T-helper 17 cell (primary cell): ENCODE measurements around the gene GBE1. TPM values are rescaled to one million over a fixed set of nuclear protein-coding genes. Genes with fewer than 3 reads are reported as not detected.

Experiments used
- ATAC-seq: fragments of 150-1000 bp; cut with Tn5 transposase; 2 replicates; pipeline ENCODE4 v1.10.0; 2021; ENCODE audit warnings: mild to moderate bottlenecking, moderate library complexity
- DNase-seq, 3 donors: peaks; one replicate each; pipeline versions ENCODE4 v3.0.0 to v3.0.0-alpha.2; 2020 to 2021
- H3K9me3 ChIP-seq: one replicate; pipeline ENCODE4 v1.7.0; 2013; ENCODE audit warnings: low read length, mild to moderate bottlenecking; ENCODE audit not compliant: control insufficient read depth, poor library complexity, severe bottlenecking
- H3K27ac Mint-ChIP-seq: one replicate; pipeline ENCODE4 v1.8.0; 2022; ENCODE audit warnings: mild to moderate bottlenecking, moderate library complexity, mixed read lengths
- H3K27me3 Mint-ChIP-seq: one replicate; pipeline ENCODE4 v1.8.0; 2022; ENCODE audit warnings: mixed read lengths
- H3K36me3 Mint-ChIP-seq: one replicate; pipeline ENCODE4 v1.8.0; 2022; ENCODE audit warnings: low read depth, mixed read lengths
- H3K4me1 Mint-ChIP-seq: one replicate; pipeline ENCODE4 v1.8.0; 2022; ENCODE audit warnings: mild to moderate bottlenecking, mixed read lengths
- H3K4me3 Mint-ChIP-seq: one replicate; pipeline ENCODE4 v1.8.0; 2022; ENCODE audit warnings: mild to moderate bottlenecking, moderate library complexity, mixed read lengths
- total RNA-seq, 4 donors: library from RNA in 2 of 4; stranded (reverse) in 2 of 4; gene quantifications; one replicate each; pipeline ENCODE4 v1.2.3 and lab custom pipeline; 2022 to 2026

Gene GBE1
- total RNA-seq, 2 donors from 2014 or later: 8.0 to 8.6 TPM

DNA sequence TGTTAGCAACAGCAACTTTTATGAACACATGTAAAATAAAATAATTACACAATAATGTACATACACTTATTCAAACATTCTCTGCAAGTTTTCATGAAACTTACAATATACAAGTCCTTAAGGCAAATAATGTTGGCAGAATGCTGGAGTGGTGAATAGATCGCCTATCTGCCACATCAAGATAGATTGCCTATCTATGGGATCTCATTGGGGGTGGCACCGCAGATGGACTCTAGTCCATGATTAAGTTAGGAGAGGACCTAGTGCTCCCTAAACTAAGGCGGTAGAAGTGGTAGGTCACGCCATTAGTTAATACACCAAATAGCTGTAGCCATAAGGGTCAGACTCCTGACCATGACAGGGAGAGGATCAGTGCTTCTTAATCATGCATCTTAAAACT is 315.7 kb downstream of the GBE1 start:
- no peaks in the 10 kb centered on the region for H3K4me1 Mint-ChIP-seq
- no peak for ATAC-seq
- no peaks in the 10 kb centered on the region for H3K36me3 Mint-ChIP-seq
- H3K4me3 Mint-ChIP-seq: no peak overlapping the region
- no peaks in the 10 kb centered on the region for H3K9me3 ChIP-seq
- no peak for DNase-seq
- no peak overlapping the region for H3K27ac Mint-ChIP-seq
- H3K27me3 Mint-ChIP-seq: no peaks in the 10 kb centered on the region

DNA sequence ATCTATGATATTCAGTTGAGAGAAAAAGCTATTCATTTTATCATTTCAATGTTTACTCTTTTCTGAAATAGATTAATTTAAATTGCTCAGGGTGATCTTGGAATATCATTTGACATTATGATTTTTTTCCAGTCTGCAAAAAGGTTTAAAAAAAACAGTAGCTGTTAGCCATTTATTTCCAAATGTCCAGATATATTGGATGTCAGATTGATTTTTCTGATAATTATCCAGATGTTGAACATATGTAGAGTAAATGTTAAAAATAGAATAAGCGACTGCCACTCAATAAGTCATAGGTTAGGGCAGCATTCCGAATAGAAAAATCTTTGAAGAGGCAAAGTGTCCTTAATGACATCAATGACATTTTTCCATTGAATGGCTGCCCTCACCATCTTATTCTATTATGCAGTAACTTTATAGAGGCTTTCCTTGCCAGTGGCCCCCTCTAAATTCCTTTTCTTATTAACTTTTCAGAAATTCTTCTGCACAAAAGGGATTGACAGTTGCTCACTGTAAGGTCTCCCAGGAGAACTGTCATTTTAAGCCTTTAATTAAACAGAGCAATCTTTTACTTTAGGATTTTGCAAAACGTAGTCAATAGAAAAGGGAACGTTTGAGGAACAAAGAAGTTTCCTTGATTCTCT is 316.5 kb downstream of the GBE1 start:
- DNase-seq (no peak), ATAC-seq (no peak)
- Mint-ChIP-seq H3K27ac (no peak overlapping the region), H3K27me3 (no peaks in the 10 kb centered on the region), H3K36me3 (no peaks in the 10 kb centered on the region), H3K4me1 (no peaks in the 10 kb centered on the region), H3K4me3 (no peak overlapping the region)
- H3K9me3 ChIP-seq: no peaks in the 10 kb centered on the region

DNA sequence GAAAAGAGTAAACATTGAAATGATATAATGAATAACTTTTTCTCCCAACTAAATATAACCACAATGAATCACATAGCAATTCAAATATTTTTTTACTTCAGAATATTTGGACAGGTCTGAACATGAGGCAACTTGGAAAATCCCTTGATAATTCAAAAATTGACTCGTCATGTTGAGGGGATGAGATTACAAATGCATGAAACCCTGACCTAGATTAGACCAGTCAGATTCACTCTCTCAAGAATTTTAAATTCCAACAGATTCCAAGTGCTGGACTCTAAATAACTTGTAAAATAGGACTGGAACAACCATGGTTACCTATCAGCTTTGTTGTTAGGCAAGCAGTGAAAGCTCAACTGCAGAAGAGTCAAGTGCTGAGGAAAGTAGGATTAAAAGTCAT is 317.5 kb downstream of the GBE1 start:
- Mint-ChIP-seq H3K27ac (no peak overlapping the region), H3K4me3 (no peak overlapping the region), H3K27me3 (no peaks in the 10 kb centered on the region), H3K4me1 (no peaks in the 10 kb centered on the region), H3K36me3 (no peaks in the 10 kb centered on the region)
- no peak for DNase-seq
- no peaks in the 10 kb centered on the region for H3K9me3 ChIP-seq
- no peak for ATAC-seq

DNA sequence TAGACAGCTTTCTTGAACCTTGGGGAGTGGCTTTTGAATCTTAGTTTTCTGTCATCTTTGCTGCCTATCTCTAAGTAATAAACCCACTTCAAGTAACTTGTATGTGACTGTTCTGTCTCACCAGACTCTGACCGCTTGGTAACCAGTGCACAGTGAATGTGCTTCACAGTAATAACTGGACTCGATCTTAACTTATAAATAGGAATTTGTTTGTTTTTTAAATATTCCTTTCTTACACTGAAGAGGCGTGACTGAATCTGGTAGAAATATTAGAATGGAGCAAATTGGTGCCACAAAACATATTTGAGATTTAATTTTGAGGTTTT is 318.0 kb downstream of the GBE1 start:
- no peak overlapping the region for H3K27ac Mint-ChIP-seq
- no peaks in the 10 kb centered on the region for H3K9me3 ChIP-seq
- H3K36me3 Mint-ChIP-seq: no peaks in the 10 kb centered on the region
- no peaks in the 10 kb centered on the region for H3K27me3 Mint-ChIP-seq
- H3K4me1 Mint-ChIP-seq: no peaks in the 10 kb centered on the region
- ATAC-seq (no peak), DNase-seq (no peak)
- no peak overlapping the region for H3K4me3 Mint-ChIP-seq

DNA sequence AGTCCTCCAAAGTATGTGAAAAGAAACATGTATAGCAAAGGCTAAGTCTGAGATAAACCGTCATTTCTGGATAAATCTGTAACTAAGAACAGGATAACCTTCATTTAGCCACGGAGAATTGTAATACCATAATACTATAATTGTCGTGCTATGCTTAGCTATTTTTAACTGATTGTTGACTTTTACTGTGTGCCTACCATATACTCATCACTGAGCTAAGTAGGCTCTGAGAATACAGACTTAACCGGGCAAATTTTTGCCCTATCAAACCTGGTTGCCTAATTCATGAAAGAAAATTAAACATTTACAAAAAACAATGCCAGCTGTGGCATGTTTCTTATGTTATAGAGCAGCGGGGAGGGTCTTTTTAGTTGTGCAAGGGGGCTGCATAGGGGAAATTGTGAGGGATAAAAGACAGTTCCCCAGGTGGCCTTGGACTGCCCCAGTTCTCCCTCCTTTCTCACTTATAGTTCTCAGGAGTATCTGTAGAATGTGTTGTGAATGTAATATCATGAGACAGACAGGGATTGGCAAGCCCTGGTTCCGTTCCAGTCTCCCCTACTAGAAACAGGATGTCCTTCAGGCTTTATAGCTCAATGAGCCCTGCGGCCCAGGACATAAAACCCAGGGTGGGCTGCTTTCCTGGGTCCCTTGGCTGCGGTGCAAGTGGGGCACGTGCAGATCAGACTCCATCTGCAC is 318.5 kb downstream of the GBE1 start:
- H3K36me3 Mint-ChIP-seq: no peaks in the 10 kb centered on the region
- H3K4me1 Mint-ChIP-seq: no peaks in the 10 kb centered on the region
- ATAC-seq: no peak

DNA sequence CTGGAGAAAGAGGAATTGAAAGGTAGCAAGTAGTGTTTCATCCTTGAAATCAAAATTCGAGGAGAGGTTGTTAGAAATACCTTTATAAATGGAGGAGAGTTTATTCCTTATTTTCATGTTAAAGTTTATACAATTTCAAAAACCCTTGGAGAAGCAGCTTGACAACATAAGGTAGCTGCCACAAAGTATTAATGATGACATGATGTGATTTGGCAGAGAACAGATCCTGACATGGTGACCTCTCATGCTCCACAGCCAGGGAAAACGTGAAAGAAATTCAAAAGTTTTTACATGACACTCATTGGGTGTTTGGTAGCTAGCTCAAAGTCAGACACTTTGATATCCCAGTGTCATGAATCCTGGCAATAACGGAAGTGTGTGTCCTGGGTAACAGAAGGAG is 320.8 kb downstream of the GBE1 start:
- Mint-ChIP-seq H3K36me3 (no peaks in the 10 kb centered on the region), H3K27ac (no peak overlapping the region), H3K27me3 (no peaks in the 10 kb centered on the region), H3K4me3 (no peak overlapping the region), H3K4me1 (no peaks in the 10 kb centered on the region)
- ATAC-seq (no peak), DNase-seq (no peak)
- H3K9me3 ChIP-seq: no peaks in the 10 kb centered on the region

More for the DNA sequence above, 318.5 kb downstream of the GBE1 start:
- H3K27me3 Mint-ChIP-seq: no peaks in the 10 kb centered on the region
- H3K27ac Mint-ChIP-seq: no peak overlapping the region
- H3K4me3 Mint-ChIP-seq: no peak overlapping the region
- H3K9me3 ChIP-seq: no peaks in the 10 kb centered on the region
- no peak for DNase-seq
